Measurements from ENCODE around the gene POM121C. TPM values are rescaled to one million over a fixed set of nuclear protein-coding genes. Genes with fewer than 3 reads are reported as not detected.
"Not testable (repeated sequence)": the region's sequence is repeated elsewhere in the genome, so short reads cannot be mapped to it uniquely, and the experiment has no call there.

The POM121C gene
- total RNA-seq, 1 donor from 2014 or later, result 10.3 TPM

DNA sequence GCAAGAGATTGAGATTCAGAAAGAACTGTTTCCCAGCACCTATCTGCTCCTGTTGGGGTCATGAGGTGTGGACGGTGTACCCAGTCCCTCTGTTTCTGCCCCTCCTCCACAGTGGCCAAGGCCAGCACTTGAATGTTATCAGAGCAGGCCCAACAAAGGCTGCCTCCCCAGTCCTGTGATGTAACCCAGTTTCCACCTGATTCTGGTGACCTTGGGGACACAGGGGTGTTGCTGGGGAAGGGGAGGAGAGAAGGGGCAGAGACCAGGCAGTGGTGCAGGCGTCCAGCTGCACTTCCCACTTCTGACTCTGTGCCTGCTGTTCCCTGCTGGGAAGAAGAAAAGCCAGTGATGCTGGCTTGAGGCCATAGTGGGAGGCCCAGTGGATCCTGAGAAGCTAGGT lies 88.2 kb downstream of the POM121C start:
- DNase-seq (ENCODE audit: low read depth), result not testable (repeated sequence)

DNA sequence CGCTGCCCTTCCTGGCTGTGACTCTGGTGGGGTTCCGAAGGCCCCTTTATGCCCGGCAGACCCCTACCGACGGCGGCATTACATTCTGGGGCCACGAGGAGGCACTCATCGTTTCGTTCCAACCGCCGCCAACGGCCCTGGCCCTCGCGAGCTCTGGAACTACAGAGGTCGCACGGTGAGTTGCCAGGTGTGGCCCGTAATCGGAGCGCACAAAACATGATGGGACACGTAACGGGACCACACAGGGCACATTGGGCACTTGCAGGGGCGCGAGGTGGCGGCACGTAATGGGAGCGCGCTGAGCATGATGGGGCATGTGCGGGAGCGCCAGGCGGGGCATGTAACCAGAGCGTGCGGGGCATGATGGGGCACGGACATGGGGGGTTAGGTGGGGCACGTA lies 90.8 kb downstream of the POM121C start, which contains the start of gene TRIM73:
Gene TRIM73 (plus strand): TSS at position 301 of the 400 bp plus-strand sequence. CDS start 3,305 bp downstream, outside the sequence.
- not testable (repeated sequence) for DNase-seq (ENCODE audit: low read depth)

DNA sequence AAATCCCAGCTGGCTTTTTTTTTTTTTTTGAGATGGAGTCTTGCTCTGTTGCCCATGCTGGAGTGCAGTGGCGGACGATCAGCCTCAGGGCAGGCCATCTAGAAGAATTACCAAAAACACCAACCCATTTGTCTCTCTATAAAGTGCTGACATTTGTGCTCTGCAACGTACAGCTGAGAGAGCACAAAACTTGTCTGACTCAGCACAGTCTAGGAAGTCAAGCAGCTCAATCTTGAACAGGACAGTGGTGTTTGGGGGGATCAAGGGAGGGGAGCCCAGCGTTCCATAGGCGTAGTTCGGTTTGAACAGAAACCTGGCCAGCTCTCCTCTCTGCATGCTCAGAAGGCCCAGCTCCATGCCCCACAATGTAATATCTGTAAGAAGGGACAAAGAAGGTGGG lies 92.9 kb downstream of the POM121C start:
- not testable (repeated sequence) for DNase-seq (ENCODE audit: low read depth)

DNA sequence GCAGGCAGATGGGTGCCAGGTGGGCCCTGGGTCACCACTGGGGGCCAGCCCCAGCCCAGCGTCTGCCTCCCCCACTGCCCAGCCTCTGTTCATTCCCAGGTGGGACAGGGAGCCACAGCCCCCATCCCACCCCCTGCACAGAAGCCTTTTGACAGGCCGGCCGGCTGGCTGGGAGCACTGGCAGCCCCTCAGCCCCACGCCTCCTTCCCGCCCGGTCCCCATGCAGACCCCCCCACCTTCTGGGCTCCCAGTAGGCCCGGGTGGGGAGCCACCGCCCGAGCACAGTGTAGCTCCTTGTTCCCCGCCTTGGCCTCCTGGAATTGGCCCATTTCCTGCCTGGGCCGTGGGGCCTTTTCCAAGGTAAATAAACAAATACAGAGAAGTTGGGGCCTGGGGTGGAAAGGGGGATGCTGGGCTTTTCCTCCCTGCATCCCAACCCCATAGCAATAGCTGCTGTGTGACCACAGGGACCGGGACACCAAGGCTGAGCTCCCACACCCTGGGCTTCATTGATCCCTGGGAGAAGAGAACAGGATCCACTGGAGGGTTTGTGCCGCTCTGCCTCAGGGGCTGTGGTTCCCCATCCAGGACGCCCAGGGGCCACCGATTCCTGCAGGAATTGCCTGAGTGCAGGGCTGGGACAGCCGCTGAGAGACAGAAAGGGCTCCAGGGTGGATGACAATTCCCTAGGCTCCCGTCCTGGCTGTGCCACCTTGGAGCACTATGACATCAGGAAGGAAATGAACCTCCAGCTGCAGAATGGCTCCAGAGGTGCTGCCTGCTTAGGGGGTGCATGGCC lies 111.4 kb downstream of the POM121C start:
- not testable (repeated sequence) for DNase-seq (ENCODE audit: low read depth)

DNA sequence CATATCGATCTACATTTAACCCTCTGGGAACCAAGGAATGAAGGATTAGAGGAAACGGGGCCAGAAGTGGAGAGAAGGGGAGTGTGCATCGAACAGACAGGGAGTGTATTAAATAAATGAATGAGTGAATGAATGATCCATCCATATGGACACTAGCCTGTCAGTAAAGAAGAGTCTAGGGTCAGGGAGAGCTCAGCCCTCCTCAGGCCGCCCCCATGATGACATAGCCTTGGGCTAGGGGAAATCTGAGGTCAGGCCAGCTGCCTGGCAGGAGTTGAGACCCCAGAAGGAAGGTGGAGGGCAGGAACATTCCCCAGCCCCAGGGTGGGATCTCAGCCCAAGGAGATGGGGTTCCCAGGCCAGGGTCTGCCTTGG lies 112.0 kb downstream of the POM121C start:
- not testable (repeated sequence) for DNase-seq (ENCODE audit: low read depth)

DNA sequence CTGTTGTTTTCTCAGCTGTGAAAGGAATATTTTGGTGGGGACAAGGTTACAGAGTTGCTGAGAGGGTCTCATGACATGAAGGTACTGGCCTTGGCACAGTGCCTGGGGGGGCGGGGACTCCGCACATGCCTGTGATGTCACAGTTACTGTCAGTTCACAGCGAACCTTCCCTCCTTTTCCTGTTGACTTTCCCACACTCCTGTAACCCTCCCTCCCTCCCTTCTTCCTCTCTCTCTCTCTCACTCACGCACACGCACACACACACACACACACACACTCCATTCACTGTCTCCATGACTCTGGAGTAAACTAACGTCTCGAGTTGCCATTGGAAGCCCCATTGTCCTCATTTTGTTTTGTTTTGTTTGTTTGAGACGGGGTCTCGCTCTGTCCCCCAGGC lies 118.8 kb downstream of the POM121C start:
- DNase-seq (ENCODE audit: low read depth), result not testable (repeated sequence)

Other genes starting within 250 kb of the POM121C start
- gene TRIM73, start 90.7 kb downstream of the POM121C start, total RNA-seq, result 0.86 and 0.94 TPM in 2 replicates
- gene SPDYE5, start 6.0 kb upstream of the POM121C start, total RNA-seq, result not detected in 2 replicates